ENCODE results near the gene PEX10.

Gene PEX10

GRCh38 chr1:2404890-2405511 is 7.4 kb downstream of the PEX10 start:
- DNase-seq (ENCODE audit: low read depth): no peak

- no peak for DNase-seq (ENCODE audit: low read depth)
These were observed 8.0 kb downstream of the PEX10 start for GRCh38 chr1:2404142-2404889.

GRCh38 chr1:2403273-2403672 is 9.1 kb downstream of the PEX10 start:
- DNase-seq (ENCODE audit: low read depth): no peak

GRCh38 chr1:2402420-2402819 is 9.9 kb downstream of the PEX10 start:
- DNase-seq (ENCODE audit: low read depth): no peak

- no peak for DNase-seq (ENCODE audit: low read depth)
These were observed 11.3 kb downstream of the PEX10 start for GRCh38 chr1:2400950-2401649.

GRCh38 chr1:2400576-2400909 is 11.8 kb downstream of the PEX10 start:
- DNase-seq (ENCODE audit: low read depth): no peak

- no peak for DNase-seq (ENCODE audit: low read depth)
These were observed 12.3 kb downstream of the PEX10 start for GRCh38 chr1:2399890-2400575.

- no peak for DNase-seq (ENCODE audit: low read depth)
These were observed 13.5 kb downstream of the PEX10 start for GRCh38 chr1:2398871-2399270.

GRCh38 chr1:2397007-2397679 is 15.2 kb downstream of the PEX10 start:
- DNase-seq (ENCODE audit: low read depth): no peak

GRCh38 chr1:2396476-2396875 is 15.9 kb downstream of the PEX10 start:
- no peak for DNase-seq (ENCODE audit: low read depth)

- DNase-seq (ENCODE audit: low read depth): no peak
These were observed 16.3 kb downstream of the PEX10 start for GRCh38 chr1:2396059-2396458.

GRCh38 chr1:2395245-2395644 is 17.1 kb downstream of the PEX10 start:
- DNase-seq (ENCODE audit: low read depth): no peak

GRCh38 chr1:2394761-2395160 is 17.6 kb downstream of the PEX10 start:
- DNase-seq (ENCODE audit: low read depth): no peak

GRCh38 chr1:2394220-2394619 is 18.1 kb downstream of the PEX10 start:
- no peak for DNase-seq (ENCODE audit: low read depth)

- no peak for DNase-seq (ENCODE audit: low read depth)
These were observed 18.9 kb downstream of the PEX10 start for GRCh38 chr1:2393471-2393877.

- no peak for DNase-seq (ENCODE audit: low read depth)
These were observed 19.7 kb downstream of the PEX10 start for GRCh38 chr1:2392686-2393085.

GRCh38 chr1:2391931-2392509 is 20.3 kb downstream of the PEX10 start:
- no peak for DNase-seq (ENCODE audit: low read depth)

- DNase-seq (ENCODE audit: low read depth): peak; percentile 96
These were observed 21.1 kb downstream of the PEX10 start, which contains the start of the genes MORN1 and RER1 for GRCh38 chr1:2391041-2391930. Gene MORN1 (minus strand): TSS chr1:2391554. CDS start chr1:2391533, 21 bp downstream. Gene RER1 (plus strand): TSS chr1:2391841. CDS start chr1:2395791, 3,950 bp downstream.

GRCh38 chr1:2389644-2390043 is 22.7 kb downstream of the PEX10 start:
- DNase-seq (ENCODE audit: low read depth): no peak

Measured in stimulated activated CD8-positive, alpha-beta memory T cell treated with anti-CD3 and anti-CD28 coated beads, Interleukin-15, amount 100 ng/mL, for 1 hour (primary cell).